ENCODE measurements around the gene NTN1. TPM values are rescaled to one million over a fixed set of nuclear protein-coding genes. Genes with fewer than 3 reads are reported as not detected.

NTN1 gene
- total RNA-seq, 1 experiment from 2014 or later = 1.2 TPM

DNA sequence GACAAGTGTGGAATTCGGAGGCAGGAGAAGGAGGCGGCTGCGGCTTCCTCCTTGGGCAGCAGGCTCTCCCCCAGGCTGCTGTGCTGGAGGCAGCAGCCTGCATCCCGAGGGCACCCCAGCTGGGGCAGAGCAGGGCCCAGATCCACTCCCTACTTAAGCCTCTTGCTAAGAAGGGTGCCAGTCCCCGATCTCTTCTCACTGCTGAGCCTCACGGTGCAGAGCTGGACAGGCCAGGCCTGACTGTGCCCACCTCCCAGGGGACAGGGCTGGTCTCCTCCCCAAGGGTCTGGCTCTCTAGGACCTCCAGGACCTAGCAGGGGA, 210.8 kb downstream of the NTN1 start:
- Histone ChIP-seq H3K56ac (ENCODE audit: insufficient read length, low read depth, low read length) (no peak overlapping the region), H3K18ac (ENCODE audit: insufficient read length, low read depth, low read length) (no peak overlapping the region), H3K9me3 (ENCODE audit: control insufficient read depth, low read depth, low read length) (no peaks in the 10 kb centered on the region), H2AFZ (ENCODE audit: low read length) (no peak overlapping the region), H3K4me2 (ENCODE audit: insufficient read depth, insufficient read length, low read length) (no peak overlapping the region), H2BK120ac (ENCODE audit: low read depth, low read length, poor library complexity, severe bottlenecking) (no peak overlapping the region), H3K27me3 (ENCODE audit: insufficient read depth, low read length) (no peaks in the 10 kb centered on the region), H2BK5ac (ENCODE audit: insufficient read length, low read length) (no peak overlapping the region), H4K20me1 (ENCODE audit: control insufficient read depth, insufficient read depth, insufficient read length) (peaks cover 4% of the 10 kb centered on the region), H4K91ac (ENCODE audit: insufficient read length, low read depth, low read length) (no peak overlapping the region), H3K27ac (ENCODE audit: insufficient read length, low read depth, low read length) (no peak overlapping the region), H2BK20ac (ENCODE audit: low read depth, low read length, poor library complexity, severe bottlenecking) (no peak overlapping the region), H3K79me1 (ENCODE audit: insufficient read depth, low read depth, low read length, poor library complexity, severe bottlenecking) (no peaks in the 10 kb centered on the region), H2BK15ac (ENCODE audit: low read depth, low read length) (no peak overlapping the region), H3K79me2 (ENCODE audit: insufficient read depth, low read length) (no peaks in the 10 kb centered on the region), H3K23me2 (ENCODE audit: insufficient read length, low read depth, low read length, poor library complexity, severe bottlenecking) (no peaks in the 10 kb centered on the region), H3K23ac (ENCODE audit: insufficient read length, low read depth, low read length) (no peak overlapping the region), H3K4ac (ENCODE audit: low read depth, low read length) (no peak overlapping the region), H2AK5ac (ENCODE audit: insufficient read length, low read length) (no peak overlapping the region), H4K5ac (ENCODE audit: insufficient read length, low read depth, low read length) (no peak overlapping the region), H3K14ac (ENCODE audit: insufficient read depth, low read length) (no peak overlapping the region), H3K9ac (ENCODE audit: extremely low read depth, insufficient read length, low read length) (no peak overlapping the region), H2BK12ac (ENCODE audit: insufficient read length, low read depth, low read length) (no peak overlapping the region), H3T11ph (ENCODE audit: low read length) (no peak overlapping the region), H4K8ac (replicated peaks; ENCODE audit: insufficient read length, low read depth, low read length) (no peak overlapping the region), H3K4me1 (ENCODE audit: insufficient read depth, low read length) (no peaks in the 10 kb centered on the region; the same call in 1 of the 2 replicates)
- Mint-ChIP-seq H3K9me3 (no peaks in the 10 kb centered on the region), H3K4me1 (no peaks in the 10 kb centered on the region), H3K27ac (no peak overlapping the region), H3K4me3 (no peak overlapping the region), H3K27me3 (ENCODE audit: low read depth) (no peaks in the 10 kb centered on the region; the same call in 1 of the 2 replicates), H3K36me3 (ENCODE audit: insufficient read depth in 1 of 3, low read depth in 3 of 3) (no peaks in the 10 kb centered on the region)
- TF ChIP-seq, protein P1, sequence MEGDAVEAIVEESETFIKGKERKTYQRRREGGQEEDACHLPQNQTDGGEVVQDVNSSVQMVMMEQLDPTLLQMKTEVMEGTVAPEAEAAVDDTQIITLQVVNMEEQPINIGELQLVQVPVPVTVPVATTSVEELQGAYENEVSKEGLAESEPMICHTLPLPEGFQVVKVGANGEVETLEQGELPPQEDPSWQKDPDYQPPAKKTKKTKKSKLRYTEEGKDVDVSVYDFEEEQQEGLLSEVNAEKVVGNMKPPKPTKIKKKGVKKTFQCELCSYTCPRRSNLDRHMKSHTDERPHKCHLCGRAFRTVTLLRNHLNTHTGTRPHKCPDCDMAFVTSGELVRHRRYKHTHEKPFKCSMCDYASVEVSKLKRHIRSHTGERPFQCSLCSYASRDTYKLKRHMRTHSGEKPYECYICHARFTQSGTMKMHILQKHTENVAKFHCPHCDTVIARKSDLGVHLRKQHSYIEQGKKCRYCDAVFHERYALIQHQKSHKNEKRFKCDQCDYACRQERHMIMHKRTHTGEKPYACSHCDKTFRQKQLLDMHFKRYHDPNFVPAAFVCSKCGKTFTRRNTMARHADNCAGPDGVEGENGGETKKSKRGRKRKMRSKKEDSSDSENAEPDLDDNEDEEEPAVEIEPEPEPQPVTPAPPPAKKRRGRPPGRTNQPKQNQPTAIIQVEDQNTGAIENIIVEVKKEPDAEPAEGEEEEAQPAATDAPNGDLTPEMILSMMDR (conservative IDR thresholded peaks at IDR 0.05) = no peak
- no peak for DNase-seq
- WGBS (ENCODE audit: extremely low coverage, insufficient read length, low lambda C conversion rate) = no CpG with 5 or more reads among the region's 6 CpGs
